ENCODE data around the gene IGF1.

GRCh38 chr12:102429211-102430154 is 50.9 kb downstream of the IGF1 start:
- no peak for TF ChIP-seq CTCF (IDR thresholded peaks at IDR 0.05; ENCODE audit: low read depth, low read length)
- TF ChIP-seq EZH2phosphoT487 (IDR thresholded peaks at IDR 0.05; ENCODE audit: low read depth), result no peak

Measured in OCI-LY3 (cell line).